ENCODE data around the gene LCN10.

- TF ChIP-seq CTCF (IDR thresholded peaks at IDR 0.05) (no peak), POLR2A (IDR thresholded peaks at IDR 0.05) (no peak), POLR2AphosphoS5 (IDR thresholded peaks at IDR 0.05) (no peak), EP300 (IDR thresholded peaks at IDR 0.05) (no peak)
Observed at GRCh38 chr9:136753371-136754058, 10.8 kb upstream of the LCN10 start.

Data from upper lobe of left lung (tissue), 4 donors.